Stomach (tissue), 9 donors: ENCODE data around the gene STX5. TPM values are rescaled to one million over a fixed set of nuclear protein-coding genes. Genes with fewer than 3 reads are reported as not detected.

Experiments used
- DNase-seq, 2 donors: peaks; one replicate each; pipeline versions ENCODE4 v3.0.0 to v3.0.0-alpha.2; 2013 to 2019
- H3K27ac ChIP-seq, 5 donors: fragments of 200-600 bp in 4 of 5; sonication (generic) in 4 of 5; one replicate each; pipeline ENCODE4 v1.5.1; 2013 to 2019; ENCODE audit warnings: mild to moderate bottlenecking in 1 of 5, moderate library complexity in 1 of 5
- H3K27me3 ChIP-seq, 3 donors: fragments of 200-600 bp; sonication (generic); one replicate each; pipeline ENCODE4 v1.5.1; 2017 to 2019; ENCODE audit warnings: mixed run types in 1 of 3
- H3K36me3 ChIP-seq, 4 donors: fragments of 200-600 bp; sonication (generic); 1 replicate in 3 of 4; 2 replicates in 1 of 4; pipeline ENCODE4 v1.5.1; 2016 to 2019
- H3K4me1 ChIP-seq, 4 donors: fragments of 200-600 bp; sonication (generic); one replicate each; pipeline ENCODE4 v1.5.1; 2016 to 2019
- H3K4me3 ChIP-seq, 4 donors: fragments of 200-600 bp; sonication (generic) in 3 of 4; one replicate each; pipeline ENCODE4 v1.5.1; 2016 to 2019; ENCODE audit warnings: mild to moderate bottlenecking in 1 of 4
- H3K9me3 ChIP-seq, 4 donors: fragments of 200-600 bp; sonication (generic); one replicate each; pipeline ENCODE4 v1.5.1; 2016 to 2019
- EP300 ChIP-seq: sonication (generic); formaldehyde crosslinking; IDR thresholded peaks from one replicate; pipeline ENCODE4 v1.6.1; 2017; ENCODE audit warnings: antibody characterized with exemption
- POLR2A ChIP-seq, 4 donors: fragments of 450-650 bp; IDR thresholded peaks; one replicate each; pipeline ENCODE4 v1.6.1; 2016; ENCODE audit warnings: antibody characterized with exemption in 4 of 4, control low read depth in 2 of 4, mild to moderate bottlenecking in 1 of 4, moderate library complexity in 1 of 4
- POLR2AphosphoS5 ChIP-seq, 3 donors: sonication (generic); formaldehyde crosslinking; IDR thresholded peaks; one replicate each; pipeline ENCODE4 v1.6.1; 2016; ENCODE audit warnings: antibody characterized with exemption in 3 of 3
- WGBS, 5 donors: extraction: QIAGEN DNeasy Blood & Tissue Kit in 3 of 5; methylation state at CpG; one replicate each; pipeline versions ENCODE4 v1.1.5 to v1.1.7; 2013 to 2018; 5-methylcytosine and 5-hydroxymethylcytosine counted together
- intact Hi-C: fragments of 100-400 bp; cut with DNase I; formaldehyde crosslinking; loops from one replicate; pipeline ENCODE4 v1.15.1; 2023; ENCODE audit warnings: low total_unique reads
- polyA plus RNA-seq, 3 donors: library from polyadenylated mRNA; stranded (reverse); fragments of 200-250 nt; gene quantifications; one replicate each; pipeline ENCODE4 v1.2.3, GENCODE V29; 2013
- total RNA-seq, 5 donors: library from RNA; depleted of rRNA; stranded (reverse); fragments of >200 nt; gene quantifications; one replicate each; pipeline versions ENCODE4 v1.1.0 to v1.2.3, GENCODE V29; 2014 to 2016
- TF ChIP-seq, protein P1 (sequence below), 7 experiments: fragments of 450-650 bp in 4 of 7; fragments of 200-600 bp in 3 of 7; sonication (generic) in 3 of 7; IDR thresholded peaks; one replicate each; pipeline ENCODE4 v1.5.1; 2016 to 2019; ENCODE audit warnings: antibody characterized with exemption in 7 of 7, control low read depth in 2 of 7, mild to moderate bottlenecking in 1 of 7
- donor health status: healthy with polysubstance abuse.
- donor health status: Bipolar disorder and iron deficiency.
- donor health status: healthy.

Gene STX5
- total and polyA plus RNA-seq, 8 donors, result 8.2 to 48.1 (median 26.7) TPM

DNA sequence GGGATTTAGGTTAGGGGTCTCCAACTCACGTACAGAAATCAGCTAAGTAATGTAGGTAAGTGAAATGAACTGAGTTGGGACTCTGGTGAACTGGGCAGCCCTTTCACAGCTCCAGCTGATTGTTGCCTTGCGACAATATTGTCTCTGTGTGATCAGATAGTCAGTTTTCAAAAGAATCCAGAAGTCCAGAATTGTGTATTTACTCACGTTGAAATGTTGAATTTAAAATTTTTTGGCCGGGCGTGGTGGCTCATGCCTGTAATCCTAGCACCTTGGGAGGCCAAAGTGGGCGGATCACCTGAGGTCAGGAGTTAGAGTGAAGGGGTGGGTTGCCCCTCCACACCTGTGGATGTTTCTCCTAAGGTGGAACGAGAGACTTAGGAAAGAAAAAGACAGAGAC is 26.4 kb upstream of the STX5 start:
- no peak for DNase-seq
- Histone ChIP-seq H3K4me3 (no peak overlapping the region), H3K4me1 (peaks cover 27 to 54% (median 40%) of the 10 kb centered on the region in 4 donors), H3K9me3 (no peaks in the 10 kb centered on the region), H3K27me3 (no peaks in the 10 kb centered on the region), H3K36me3 (peaks cover 12 to 16% (median 13%) of the 10 kb centered on the region in 4 donors), H3K27ac (peak overlapping the region in 2 of 5 donors; percentile 4 to 15)
- intact Hi-C loops, result loop anchor here (10.0 kb wide), 1 partner anchor 63 kb away; the partner anchor contains the start of gene TMEM223
- TF ChIP-seq, protein P1, sequence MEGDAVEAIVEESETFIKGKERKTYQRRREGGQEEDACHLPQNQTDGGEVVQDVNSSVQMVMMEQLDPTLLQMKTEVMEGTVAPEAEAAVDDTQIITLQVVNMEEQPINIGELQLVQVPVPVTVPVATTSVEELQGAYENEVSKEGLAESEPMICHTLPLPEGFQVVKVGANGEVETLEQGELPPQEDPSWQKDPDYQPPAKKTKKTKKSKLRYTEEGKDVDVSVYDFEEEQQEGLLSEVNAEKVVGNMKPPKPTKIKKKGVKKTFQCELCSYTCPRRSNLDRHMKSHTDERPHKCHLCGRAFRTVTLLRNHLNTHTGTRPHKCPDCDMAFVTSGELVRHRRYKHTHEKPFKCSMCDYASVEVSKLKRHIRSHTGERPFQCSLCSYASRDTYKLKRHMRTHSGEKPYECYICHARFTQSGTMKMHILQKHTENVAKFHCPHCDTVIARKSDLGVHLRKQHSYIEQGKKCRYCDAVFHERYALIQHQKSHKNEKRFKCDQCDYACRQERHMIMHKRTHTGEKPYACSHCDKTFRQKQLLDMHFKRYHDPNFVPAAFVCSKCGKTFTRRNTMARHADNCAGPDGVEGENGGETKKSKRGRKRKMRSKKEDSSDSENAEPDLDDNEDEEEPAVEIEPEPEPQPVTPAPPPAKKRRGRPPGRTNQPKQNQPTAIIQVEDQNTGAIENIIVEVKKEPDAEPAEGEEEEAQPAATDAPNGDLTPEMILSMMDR (IDR thresholded peaks at IDR 0.05), result no peak
- no peak for TF ChIP-seq POLR2A (IDR thresholded peaks at IDR 0.05)
- TF ChIP-seq POLR2AphosphoS5 (IDR thresholded peaks at IDR 0.05), result no peak
- TF ChIP-seq EP300, result no peak
- WGBS, 5 donors, result 39 to 66% (median 49%) methylated on average over 7 of the region's 7 CpGs

DNA sequence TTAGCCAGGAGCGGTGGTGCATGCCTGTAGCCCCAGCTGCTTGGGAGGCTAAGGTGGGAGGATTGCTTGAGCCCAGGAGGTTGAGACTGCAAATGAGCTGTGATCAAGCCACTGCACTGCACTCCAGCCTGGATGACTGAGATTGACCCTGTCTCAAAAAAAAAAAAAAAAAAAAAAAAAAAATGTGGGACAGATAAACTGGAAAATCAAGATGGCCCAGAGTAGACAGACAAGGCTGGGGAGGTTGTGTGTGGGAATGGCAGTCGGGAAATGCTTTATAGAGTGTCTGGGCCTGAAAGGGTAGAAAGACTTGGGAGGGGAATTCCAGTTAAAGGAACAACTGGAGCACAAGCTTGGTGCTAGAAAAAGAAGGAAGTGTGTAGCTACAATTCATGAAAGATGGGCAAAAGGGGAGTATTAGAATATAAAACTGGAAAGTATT is 25.7 kb upstream of the STX5 start:
- DNase-seq, result peak in 1 of 2 donors; percentile 34
- no peaks in the 10 kb centered on the region for H3K27me3 ChIP-seq
- no peaks in the 10 kb centered on the region for H3K9me3 ChIP-seq
- peaks cover 18 to 22% (median 19%) of the 10 kb centered on the region in 4 donors for H3K36me3 ChIP-seq
- WGBS, 5 donors, result 56 to 78% (median 60%) methylated on average over 2 of the region's 2 CpGs
- intact Hi-C loops, result loop anchor here (10.0 kb wide), 1 partner anchor 63 kb away; the partner anchor contains the start of gene TMEM223
- TF ChIP-seq EP300, result no peak
- TF ChIP-seq POLR2A (IDR thresholded peaks at IDR 0.05), result no peak
- TF ChIP-seq POLR2AphosphoS5 (IDR thresholded peaks at IDR 0.05), result no peak
- TF ChIP-seq, protein P1 (IDR thresholded peaks at IDR 0.05), result no peak
- H3K4me1 ChIP-seq, result peaks cover 29 to 57% (median 42%) of the 10 kb centered on the region in 4 donors
- H3K4me3 ChIP-seq, result peak overlapping the region in 1 of 4 donors; percentile 99
- H3K27ac ChIP-seq, result peak overlapping the region in 2 of 5 donors; percentile 4 to 89

GRCh38 chr11:62856333-62856895 is 24.6 kb upstream of the STX5 start:
- DNase-seq, result no peak
- Histone ChIP-seq H3K4me1 (peaks cover 29 to 66% (median 40%) of the 10 kb centered on the region in 4 donors), H3K27me3 (no peaks in the 10 kb centered on the region), H3K9me3 (no peaks in the 10 kb centered on the region), H3K36me3 (peaks cover 30 to 32% (median 31%) of the 10 kb centered on the region in 4 donors), H3K4me3 (peak overlapping the region; percentile 59 to 99 (median 82)), H3K27ac (peak overlapping the region; percentile 60 to 89 (median 79))
- intact Hi-C loops, result loop anchor here (10.0 kb wide), 1 partner anchor 62 kb away; the partner anchor contains the start of gene TMEM223
- 2 to 4% (median 3%) methylated on average over 20 of the region's 20 CpGs for whole genome bisulfite sequencing, 5 donors
- TF ChIP-seq, protein P1 (IDR thresholded peaks at IDR 0.05), result no peak
- TF ChIP-seq POLR2AphosphoS5 (IDR thresholded peaks at IDR 0.05) (no peak), EP300 (no peak), POLR2A (IDR thresholded peaks at IDR 0.05) (no peak)

- TF ChIP-seq, protein P1 (IDR thresholded peaks at IDR 0.05), result no peak
- no peak for TF ChIP-seq EP300
- peak in 2 of 4 donors; percentile 79 to 96 for TF ChIP-seq POLR2A (IDR thresholded peaks at IDR 0.05)
- peak; percentile 94 to 100 (median 97) for TF ChIP-seq POLR2AphosphoS5 (IDR thresholded peaks at IDR 0.05)
- intact Hi-C loops, result loop anchor here (10.0 kb wide), 1 partner anchor 61 kb away; the partner anchor contains the start of gene TMEM223
- DNase-seq, result peak; percentile 97 to 99
- H3K36me3 ChIP-seq, result peaks cover 31 to 35% (median 32%) of the 10 kb centered on the region in 4 donors
- peak overlapping the region; percentile 59 to 99 (median 82) for H3K4me3 ChIP-seq
- H3K27ac ChIP-seq, result peak overlapping the region; percentile 78 to 89 (median 79)
- H3K4me1 ChIP-seq, result peaks cover 29 to 66% (median 42%) of the 10 kb centered on the region in 4 donors
- no peaks in the 10 kb centered on the region for H3K27me3 ChIP-seq
- WGBS, 5 donors, result 0 to 1% (median 1%) methylated on average over 41 to 54 of the region's 54 CpGs
- no peaks in the 10 kb centered on the region for H3K9me3 ChIP-seq
Observed at GRCh38 chr11:62855571-62856332, 23.9 kb upstream of the STX5 start.
